PC-3 (cell line): ENCODE data around the gene RASAL2. TPM values are rescaled to one million over a fixed set of nuclear protein-coding genes. Genes with fewer than 3 reads are reported as not detected.

Experiments used
- ATAC-seq: fragments of 200-7000 bp; cut with Tn5 transposase; 2 replicates; pipeline ENCODE4 v1.9.1; 2020; ENCODE audit warnings: mild to moderate bottlenecking, moderate library complexity
- BruUV-seq: library from RNA; stranded (reverse); fragments of 400-500 nt; replicated peaks from 2 replicates; lab custom pipeline; 2021; lab: Mats Ljungman, UMichigan
- CTCF ChIA-PET: fragments of 300-600 bp; sonication (Branson Sonifier 250); formaldehyde crosslinking; loops from one replicate; lab custom pipeline; 2022; ENCODE audit warnings: antibody characterized with exemption; lab: Charles Lee
- POLR2A ChIA-PET: fragments of 300-600 bp; sonication (Branson Sonifier 250); formaldehyde crosslinking; loops from one replicate; lab custom pipeline; 2022; ENCODE audit warnings: antibody characterized with exemption; ENCODE audit not compliant: unreplicated experiment; lab: Charles Lee
- DNase-seq: peaks from one replicate; pipeline ENCODE4 v3.0.0-alpha.2; 2015
- H2AFZ ChIP-seq: fragments of 300-600 bp; sonication (generic); 2 replicates; pipeline ENCODE4 v1.6.0; 2016; ENCODE audit warnings: antibody characterized with exemption, low read length
- H3F3A ChIP-seq: fragments of 300-600 bp; sonication (generic); one replicate; pipeline ENCODE4 v1.6.0; 2017; ENCODE audit warnings: antibody characterized with exemption, low read length, control low read depth, mild to moderate bottlenecking; ENCODE audit not compliant: unreplicated experiment
- H3K27ac ChIP-seq: fragments of 300-600 bp; sonication (generic); 2 replicates; pipeline ENCODE4 v1.5.1; 2016; ENCODE audit warnings: mild to moderate bottlenecking, low read length
- H3K27me3 ChIP-seq: fragments of 300-600 bp; sonication (generic); 2 replicates; pipeline ENCODE4 v1.6.1; 2016; ENCODE audit warnings: low read length, mixed read lengths
- H3K36me3 ChIP-seq: fragments of 300-600 bp; sonication (generic); 2 replicates; pipeline ENCODE4 v1.6.1; 2016; ENCODE audit warnings: low read depth, mixed run types, low read length, mixed read lengths
- H3K4me1 ChIP-seq: fragments of 300-600 bp; sonication (generic); 2 replicates; pipeline ENCODE4 v1.5.1; 2016; ENCODE audit warnings: low read length; ENCODE audit not compliant: insufficient read depth
- H3K4me2 ChIP-seq: fragments of 300-600 bp; sonication (generic); 2 replicates; pipeline ENCODE4 v1.6.0; 2016; ENCODE audit warnings: low read length
- H3K4me3 ChIP-seq: fragments of 300-600 bp; sonication (generic); 2 replicates; pipeline ENCODE4 v1.5.1; 2016; ENCODE audit warnings: mild to moderate bottlenecking, low read length, mixed read lengths
- H3K79me2 ChIP-seq: fragments of 300-600 bp; sonication (generic); 2 replicates; pipeline ENCODE4 v1.6.1; 2017; ENCODE audit warnings: low read length, mixed read lengths
- H3K9ac ChIP-seq: fragments of 300-600 bp; sonication (generic); 2 replicates; pipeline ENCODE4 v1.6.0; 2016; ENCODE audit warnings: mild to moderate bottlenecking, low read length
- H3K9me2 ChIP-seq: fragments of 300-600 bp; sonication (generic); replicated peaks from 2 replicates; pipeline ENCODE4 v1.6.1; 2016; ENCODE audit warnings: mixed run types, low read length, mixed read lengths
- H3K9me3 ChIP-seq: fragments of 300-600 bp; sonication (generic); 2 replicates; pipeline ENCODE4 v1.6.1; 2016; ENCODE audit warnings: low read length, mixed read lengths
- H4K20me1 ChIP-seq: fragments of 300-600 bp; sonication (generic); 2 replicates; pipeline ENCODE4 v1.6.1; 2016; ENCODE audit warnings: low read length, mixed read lengths
- EZH2 ChIP-seq: fragments of 300-600 bp; sonication (generic); IDR thresholded peaks from one replicate; pipeline ENCODE4 v1.6.1; 2017; ENCODE audit warnings: antibody characterized with exemption, mild to moderate bottlenecking, low read length; ENCODE audit not compliant: unreplicated experiment
- EZH2phosphoT487 ChIP-seq: fragments of 300-600 bp; sonication (generic); IDR thresholded peaks from 2 replicates; pipeline ENCODE4 v1.6.1; 2018; ENCODE audit warnings: mild to moderate bottlenecking, antibody characterized with exemption, low read length, borderline replicate concordance
- intact Hi-C: fragments of 100-400 bp; cut with micrococcal nuclease; formaldehyde crosslinking; loops from 2 replicates; pipeline ENCODE4 v1.9.0; 2023
- total RNA-seq: library from RNA; depleted of rRNA; stranded (reverse); fragments of >200 nt; gene quantifications from 2 replicates; pipeline ENCODE4 v1.2.3, GENCODE V29; 2014
- TF ChIP-seq, protein P1 (sequence below): fragments of 300-600 bp; sonication (generic); conservative IDR thresholded peaks from 2 replicates; pipeline ENCODE4 v1.5.1; 2017; ENCODE audit warnings: antibody characterized with exemption, low read depth, mild to moderate bottlenecking, low read length

RASAL2 gene
- total RNA-seq, 1 experiment from 2014 or later, result 7.9 TPM

DNA sequence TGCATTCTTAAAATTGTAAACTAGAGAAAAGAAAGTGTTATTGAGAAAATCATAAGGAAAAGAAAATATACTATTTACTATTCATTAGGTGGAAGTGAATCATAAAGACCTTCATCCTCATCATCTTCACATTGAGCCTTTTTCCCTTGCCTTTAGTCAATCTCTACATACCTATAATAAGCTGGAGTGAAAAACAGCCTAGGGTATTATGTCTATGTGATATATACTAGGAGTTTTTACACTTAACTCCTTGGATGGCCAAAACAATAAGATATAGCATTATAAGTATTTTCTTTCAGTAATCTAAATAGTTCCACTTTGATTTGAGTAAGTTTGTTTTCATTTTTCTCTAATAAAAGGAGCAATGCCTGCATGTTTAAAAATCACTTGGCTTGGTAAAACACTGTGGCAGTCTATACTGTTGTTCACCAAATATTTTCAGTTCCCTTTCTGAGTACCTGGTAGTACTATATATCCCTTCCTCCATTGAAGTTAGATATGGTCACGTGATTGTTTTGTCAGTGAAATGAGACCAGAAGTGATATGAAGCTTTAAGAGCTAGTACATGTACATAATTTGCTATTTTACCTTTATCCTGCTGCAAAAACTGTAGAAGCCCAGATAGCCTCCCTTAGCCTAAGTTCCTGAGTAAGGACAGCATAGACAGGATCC, 324.5 kb downstream of the RASAL2 start:
- no peaks in the 10 kb centered on the region for H3K9me2 ChIP-seq
- no peaks in the 10 kb centered on the region; the same call in 1 of the 2 replicates for H3K9me3 ChIP-seq
- H3K4me1 ChIP-seq, result peaks cover 16% of the 10 kb centered on the region
- H3F3A ChIP-seq, result no peaks in the 10 kb centered on the region
- H3K4me2 ChIP-seq, result peak overlapping the region; percentile 55
- H4K20me1 ChIP-seq, result no peaks in the 10 kb centered on the region
- no TSS peak for BruUV-seq
- DNase-seq, result no peak
- POLR2A ChIA-PET, result no interaction called here
- TF ChIP-seq EZH2phosphoT487 (no peak), EZH2 (no peak)
- TF ChIP-seq, protein P1, sequence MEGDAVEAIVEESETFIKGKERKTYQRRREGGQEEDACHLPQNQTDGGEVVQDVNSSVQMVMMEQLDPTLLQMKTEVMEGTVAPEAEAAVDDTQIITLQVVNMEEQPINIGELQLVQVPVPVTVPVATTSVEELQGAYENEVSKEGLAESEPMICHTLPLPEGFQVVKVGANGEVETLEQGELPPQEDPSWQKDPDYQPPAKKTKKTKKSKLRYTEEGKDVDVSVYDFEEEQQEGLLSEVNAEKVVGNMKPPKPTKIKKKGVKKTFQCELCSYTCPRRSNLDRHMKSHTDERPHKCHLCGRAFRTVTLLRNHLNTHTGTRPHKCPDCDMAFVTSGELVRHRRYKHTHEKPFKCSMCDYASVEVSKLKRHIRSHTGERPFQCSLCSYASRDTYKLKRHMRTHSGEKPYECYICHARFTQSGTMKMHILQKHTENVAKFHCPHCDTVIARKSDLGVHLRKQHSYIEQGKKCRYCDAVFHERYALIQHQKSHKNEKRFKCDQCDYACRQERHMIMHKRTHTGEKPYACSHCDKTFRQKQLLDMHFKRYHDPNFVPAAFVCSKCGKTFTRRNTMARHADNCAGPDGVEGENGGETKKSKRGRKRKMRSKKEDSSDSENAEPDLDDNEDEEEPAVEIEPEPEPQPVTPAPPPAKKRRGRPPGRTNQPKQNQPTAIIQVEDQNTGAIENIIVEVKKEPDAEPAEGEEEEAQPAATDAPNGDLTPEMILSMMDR, result no peak
- no peak overlapping the region for H3K4me3 ChIP-seq
- intact Hi-C loops, result loop anchor here (5.0 to 10.0 kb wide), 2 partner anchors 44 to 74 kb away; no protein-coding TSS in a partner anchor
- peaks cover 4% of the 10 kb centered on the region; the same call in 1 of the 2 replicates for H3K36me3 ChIP-seq
- H2AFZ ChIP-seq, result no peak overlapping the region
- H3K27me3 ChIP-seq, result no peaks in the 10 kb centered on the region
- ATAC-seq, result peak; percentile 20
- CTCF ChIA-PET, result no interaction called here
- peak overlapping the region; percentile 77 for H3K27ac ChIP-seq
- no peaks in the 10 kb centered on the region for H3K79me2 ChIP-seq
- no peak overlapping the region; the same call in 1 of the 2 replicates for H3K9ac ChIP-seq

DNA sequence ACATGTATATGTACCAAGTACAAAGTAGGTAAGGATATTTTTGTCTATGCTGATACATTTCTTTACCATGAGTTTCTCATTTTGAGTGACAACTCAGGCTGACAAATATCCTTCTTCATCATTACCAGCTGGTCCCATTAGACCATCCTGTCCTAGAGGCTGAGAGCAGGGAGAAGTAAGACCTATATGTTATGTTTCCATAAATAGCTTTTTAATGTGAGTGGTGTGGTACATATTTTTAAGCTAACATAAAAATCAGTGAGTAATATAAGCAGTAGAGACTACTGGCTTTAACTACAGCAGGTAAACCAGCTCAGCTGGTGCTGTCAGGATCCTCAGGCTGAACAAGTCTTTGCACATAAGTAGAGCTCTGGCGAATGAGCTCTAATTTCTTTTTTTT, 340.5 kb downstream of the RASAL2 start:
- TF ChIP-seq EZH2 (no peak), EZH2phosphoT487 (no peak)
- TF ChIP-seq, protein P1, result no peak
- Histone ChIP-seq H3K27ac (no peak overlapping the region), H2AFZ (no peak overlapping the region), H3K4me1 (no peaks in the 10 kb centered on the region; the same call in 1 of the 2 replicates), H3K4me2 (no peak overlapping the region), H3K9me3 (no peaks in the 10 kb centered on the region), H3K27me3 (no peaks in the 10 kb centered on the region), H3K36me3 (no peaks in the 10 kb centered on the region), H3F3A (no peaks in the 10 kb centered on the region), H3K9ac (no peak overlapping the region), H4K20me1 (no peaks in the 10 kb centered on the region), H3K9me2 (no peaks in the 10 kb centered on the region), H3K79me2 (no peaks in the 10 kb centered on the region), H3K4me3 (no peak overlapping the region)
- POLR2A ChIA-PET, result no interaction called here
- no peak for ATAC-seq
- CTCF ChIA-PET, result no interaction called here
- intact Hi-C loops, result no loop called here
- DNase-seq, result peak; percentile 17
- no TSS peak for BruUV-seq

DNA sequence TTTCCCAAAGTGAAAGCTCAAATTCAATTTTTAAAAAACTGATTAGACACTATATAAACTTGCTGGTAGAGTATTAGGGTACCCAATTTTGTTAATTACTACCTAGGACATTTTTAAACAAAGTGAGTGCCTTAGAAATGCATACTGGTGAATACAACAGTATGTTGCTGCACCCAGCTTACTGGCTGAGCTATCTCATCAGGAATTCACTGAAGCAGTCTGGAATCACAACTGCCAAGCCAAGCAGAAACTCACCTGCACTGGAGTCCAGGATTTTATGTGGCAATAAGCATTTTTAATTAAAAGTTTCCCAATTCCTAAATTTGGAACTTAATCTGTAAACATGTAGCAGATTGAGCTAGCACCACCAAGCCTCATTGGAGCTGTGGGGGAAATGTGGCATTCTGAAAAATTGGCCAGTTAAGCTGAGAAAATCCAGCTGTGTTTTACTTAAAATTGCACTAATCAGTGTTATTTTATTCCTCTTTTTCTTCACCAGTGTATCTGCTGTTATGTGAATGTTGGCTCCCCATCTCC, 341.1 kb downstream of the RASAL2 start:
- no peaks in the 10 kb centered on the region for H3K36me3 ChIP-seq
- H4K20me1 ChIP-seq, result no peaks in the 10 kb centered on the region
- H3F3A ChIP-seq, result no peaks in the 10 kb centered on the region
- POLR2A ChIA-PET, result no interaction called here
- H3K4me3 ChIP-seq, result no peak overlapping the region
- no peak for TF ChIP-seq EZH2phosphoT487
- TF ChIP-seq, protein P1, result no peak
- TF ChIP-seq EZH2, result no peak
- H3K4me1 ChIP-seq, result no peaks in the 10 kb centered on the region; the same call in 1 of the 2 replicates
- ATAC-seq (no peak), DNase-seq (no peak)
- H3K9ac ChIP-seq, result no peak overlapping the region
- CTCF ChIA-PET, result no interaction called here
- H3K9me2 ChIP-seq, result no peaks in the 10 kb centered on the region
- no peaks in the 10 kb centered on the region for H3K27me3 ChIP-seq
- no TSS peak for BruUV-seq
- H3K9me3 ChIP-seq, result no peaks in the 10 kb centered on the region
- H3K79me2 ChIP-seq, result no peaks in the 10 kb centered on the region
- no peak overlapping the region for H3K4me2 ChIP-seq
- no peak overlapping the region for H2AFZ ChIP-seq
- intact Hi-C loops, result no loop called here
- H3K27ac ChIP-seq, result no peak overlapping the region
